DMS153 (cell line): ENCODE results near the gene AGBL4.

Experiments used
- DNase-seq: peaks from one replicate; lab custom pipeline; 2025; lab: John Stamatoyannopoulos, UW

The AGBL4 gene

DNA sequence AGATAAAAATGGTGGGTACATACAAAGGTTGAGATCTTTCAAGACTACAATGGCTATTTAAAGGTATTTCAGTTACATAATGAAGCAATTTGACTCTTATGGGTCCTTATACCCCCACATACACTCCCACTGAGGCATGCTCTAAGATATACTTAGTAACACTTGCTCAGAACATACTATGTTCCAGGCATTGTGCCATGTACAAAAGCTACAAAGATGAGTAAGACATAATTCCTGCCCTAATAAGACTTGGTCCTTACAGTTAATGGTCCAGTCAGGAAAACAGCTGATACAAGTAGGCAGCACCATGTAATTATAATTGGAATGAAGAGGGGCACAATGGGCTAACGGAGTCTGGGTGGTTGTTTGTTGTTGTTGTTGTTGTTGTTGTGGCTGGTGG lies 1080.4 kb downstream of the AGBL4 start:
- DNase-seq, result no peak

DNA sequence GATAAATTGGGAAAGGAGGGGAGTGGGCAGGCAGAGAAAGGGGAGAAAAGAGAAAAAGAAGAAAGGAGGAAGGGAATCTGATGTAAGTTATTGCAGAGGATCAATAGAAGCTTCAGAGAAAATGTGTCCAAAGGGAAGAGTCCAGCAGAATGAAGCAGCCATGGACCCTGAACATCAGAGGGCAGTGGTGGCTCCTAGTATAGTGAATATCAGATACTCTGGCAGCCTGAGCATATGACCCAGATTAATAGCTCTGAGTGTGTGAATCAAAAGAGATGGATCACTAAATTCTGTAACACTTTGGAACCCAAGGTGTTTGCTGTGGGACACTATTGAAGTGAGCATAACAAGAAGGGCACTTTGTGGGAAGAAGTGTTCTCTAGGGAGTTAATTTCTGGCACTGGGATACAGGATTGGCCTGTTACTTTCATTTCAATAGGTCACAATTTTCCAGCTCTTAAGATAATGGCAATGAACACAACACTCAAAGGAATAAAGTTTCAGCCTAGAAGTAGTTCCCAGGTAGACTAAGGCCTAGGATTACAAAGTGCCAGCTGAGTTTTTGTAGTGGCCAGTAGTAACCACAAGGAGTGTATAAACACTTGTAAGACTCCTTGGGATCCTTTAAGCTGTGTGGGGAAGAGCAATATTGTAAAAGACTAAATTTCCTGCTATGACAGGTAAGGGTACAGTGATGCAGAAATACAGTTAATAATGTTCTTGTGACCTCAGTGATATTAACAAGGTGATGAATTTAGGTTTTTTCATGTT lies 1082.6 kb downstream of the AGBL4 start:
- no peak for DNase-seq

DNA sequence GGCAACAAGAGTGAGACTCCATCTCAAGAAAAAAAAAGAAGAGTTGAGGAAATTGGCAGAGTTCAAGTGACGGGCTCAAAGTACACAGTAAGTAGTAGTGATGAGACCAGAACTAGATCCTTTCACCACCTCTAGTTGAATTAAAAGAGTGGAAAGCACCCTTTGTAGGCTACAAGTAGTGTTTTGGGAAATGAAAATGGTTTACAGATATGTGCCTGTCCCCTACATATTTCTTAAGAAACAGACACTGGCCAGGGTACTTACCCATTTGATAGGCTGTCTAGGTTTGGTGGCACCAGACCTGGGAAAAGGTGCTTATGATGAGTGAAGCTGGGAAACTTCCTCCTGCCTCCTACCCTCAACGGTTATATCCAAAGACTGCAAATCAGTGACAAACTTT lies 1083.4 kb downstream of the AGBL4 start:
- no peak for DNase-seq

- DNase-seq, result no peak
Measured at GRCh38 chr1:48939828-48940227, 1083.9 kb downstream of the AGBL4 start.

DNA sequence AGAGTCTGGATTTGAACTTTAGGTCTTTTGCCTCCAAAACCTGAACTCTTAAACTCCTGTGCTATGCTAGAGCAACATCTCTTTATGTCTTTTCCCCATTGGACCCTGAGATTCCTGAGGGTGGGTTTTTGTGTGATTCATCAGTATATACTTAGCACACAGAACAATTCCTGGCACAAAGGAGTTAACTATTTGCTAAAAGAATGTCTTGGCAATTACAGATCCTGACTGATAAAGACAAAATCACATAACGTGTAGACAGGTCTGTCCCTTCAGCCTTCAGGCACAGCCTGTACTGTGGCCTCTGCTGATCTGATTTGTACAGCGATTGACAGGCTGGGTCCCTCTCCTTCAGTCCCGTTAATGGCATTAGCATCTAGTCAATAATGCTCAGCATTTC lies 1084.7 kb downstream of the AGBL4 start:
- DNase-seq, result no peak

DNA sequence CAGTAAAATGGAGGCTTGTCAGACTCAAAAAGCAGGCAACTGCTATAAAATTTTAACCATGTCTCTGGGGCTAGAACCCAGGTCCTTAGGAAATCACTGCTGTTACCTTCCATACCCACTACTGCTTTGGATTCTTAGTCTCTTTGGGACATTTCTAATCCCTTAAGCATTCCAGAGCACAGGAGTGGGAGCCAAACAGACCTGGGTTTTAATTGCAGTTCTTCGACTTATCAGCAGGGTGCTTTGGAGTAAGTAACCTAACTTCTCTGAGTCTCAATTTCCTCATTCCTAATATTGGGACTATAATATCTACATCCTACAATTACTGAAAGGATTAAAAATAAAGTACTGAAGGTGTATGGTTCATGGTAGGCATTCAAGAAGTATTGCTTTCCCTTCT lies 1086.0 kb downstream of the AGBL4 start:
- DNase-seq, result no peak

- DNase-seq, result no peak
Measured at GRCh38 chr1:48936436-48936835, 1087.3 kb downstream of the AGBL4 start.

DNA sequence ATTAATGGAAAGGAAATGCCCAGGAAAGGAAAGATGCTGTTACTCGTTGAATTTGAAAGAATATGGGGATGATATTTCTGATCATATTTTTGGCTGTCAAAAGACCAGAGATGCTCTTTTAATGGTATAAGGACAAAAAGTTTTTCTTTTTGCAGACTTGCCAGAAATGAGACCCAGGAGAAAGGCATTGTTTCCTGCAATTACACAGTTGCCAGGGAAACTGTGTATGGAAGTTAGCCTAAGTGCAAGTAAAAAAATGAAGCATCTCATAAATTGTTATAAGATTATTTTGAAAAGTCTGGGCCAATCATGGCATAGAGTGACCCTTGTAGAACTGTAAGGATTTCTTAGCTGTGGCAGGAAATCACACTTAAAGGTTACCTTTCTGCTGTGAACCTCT lies 1091.4 kb downstream of the AGBL4 start:
- no peak for DNase-seq

GRCh38 chr1:48931506-48932192 lies 1092.1 kb downstream of the AGBL4 start:
- DNase-seq, result peak; percentile 31

DNA sequence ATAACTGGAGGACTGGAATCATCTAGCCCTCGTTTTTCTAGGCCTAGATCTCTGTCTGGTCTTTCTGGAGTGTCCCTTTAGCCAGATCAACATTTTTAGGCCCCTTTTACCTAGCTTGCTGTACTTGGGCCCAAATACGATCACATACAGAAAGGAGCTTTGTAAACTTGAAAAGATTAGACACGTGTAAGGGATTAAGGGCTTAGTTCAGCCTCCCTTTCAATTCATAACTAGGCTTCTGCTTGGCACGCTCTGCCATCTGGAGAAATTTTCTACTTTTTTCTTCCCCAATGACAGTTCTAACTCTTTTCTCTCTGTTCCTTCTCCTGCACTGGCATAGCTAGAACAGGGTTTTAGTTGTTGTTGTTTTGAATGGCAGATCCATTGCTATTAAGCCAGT lies 1093.7 kb downstream of the AGBL4 start:
- no peak for DNase-seq

- DNase-seq, result no peak
Measured at GRCh38 chr1:48924099-48924498, 1099.7 kb downstream of the AGBL4 start.

DNA sequence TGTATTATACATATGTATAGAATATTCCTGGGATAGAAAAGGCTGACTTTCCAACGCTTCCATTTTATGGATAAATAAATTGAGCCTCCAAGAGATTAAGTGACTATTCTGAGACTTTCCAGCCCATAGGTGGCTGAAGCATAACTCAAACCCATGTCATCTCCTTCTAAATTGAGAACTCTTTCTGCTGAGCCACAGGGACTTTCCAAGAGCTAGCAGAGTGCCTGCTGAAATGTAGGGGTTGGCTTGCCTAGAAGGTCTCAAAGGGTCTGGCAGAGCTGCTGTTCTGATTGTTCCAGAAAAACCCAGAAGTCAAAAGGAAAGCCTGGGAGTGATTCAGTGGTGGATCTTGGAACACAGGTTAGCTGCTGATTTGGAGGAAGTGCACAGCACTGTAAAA lies 1100.6 kb downstream of the AGBL4 start:
- no peak for DNase-seq

- DNase-seq, result no peak
Measured at GRCh38 chr1:48920851-48921250, 1102.9 kb downstream of the AGBL4 start.

DNA sequence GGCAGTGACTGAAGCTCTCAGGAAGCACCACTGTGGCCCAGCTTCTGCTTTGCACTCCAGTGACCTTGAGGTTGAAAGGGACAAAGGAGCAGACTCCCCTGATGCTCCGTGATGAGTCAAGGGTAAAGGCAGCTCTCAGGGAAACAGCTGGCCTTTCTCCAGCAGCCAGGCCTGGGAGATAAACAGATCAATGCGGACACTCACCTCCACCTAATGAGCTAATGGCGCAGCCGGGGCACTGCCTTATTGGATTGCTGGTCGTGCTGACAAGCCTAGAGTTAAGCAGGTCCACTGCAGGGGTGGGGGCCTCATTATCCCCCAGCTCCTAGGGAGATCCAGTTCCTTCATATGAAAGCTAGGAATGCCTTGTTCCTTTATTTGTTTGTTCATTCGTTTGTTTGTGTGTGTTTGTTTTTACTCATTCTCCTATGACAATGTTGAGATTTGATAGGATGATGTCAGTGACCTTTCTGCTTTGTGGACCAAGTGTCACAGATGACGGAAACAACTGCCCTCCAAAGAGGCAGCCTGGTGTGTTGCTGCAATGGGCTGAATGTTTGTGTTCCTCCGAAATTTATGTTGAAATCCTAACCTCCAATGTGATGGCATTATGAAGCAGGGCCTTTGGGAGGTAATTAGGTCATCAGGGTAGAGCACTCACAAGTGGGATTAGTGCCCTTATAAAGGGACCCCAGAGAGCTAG lies 1105.7 kb downstream of the AGBL4 start:
- peak; percentile 84 for DNase-seq

DNA sequence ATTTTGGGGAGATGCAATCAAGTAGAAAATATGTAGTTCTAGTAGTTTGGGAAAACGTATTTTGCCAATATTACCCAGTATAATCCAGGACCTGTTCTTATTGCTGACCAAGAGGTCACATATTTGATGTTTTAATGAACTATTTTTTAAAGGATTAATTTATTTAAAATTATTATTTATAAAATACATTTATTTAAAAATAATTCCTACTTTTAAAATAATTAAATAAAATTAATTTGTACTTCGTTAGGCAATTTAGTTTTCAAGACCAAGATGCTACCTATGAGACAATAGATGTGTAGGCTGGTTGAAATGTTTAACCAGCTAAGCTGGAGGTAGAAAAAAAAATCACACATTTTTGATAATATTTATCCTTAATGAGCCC lies 1106.7 kb downstream of the AGBL4 start:
- no peak for DNase-seq

DNA sequence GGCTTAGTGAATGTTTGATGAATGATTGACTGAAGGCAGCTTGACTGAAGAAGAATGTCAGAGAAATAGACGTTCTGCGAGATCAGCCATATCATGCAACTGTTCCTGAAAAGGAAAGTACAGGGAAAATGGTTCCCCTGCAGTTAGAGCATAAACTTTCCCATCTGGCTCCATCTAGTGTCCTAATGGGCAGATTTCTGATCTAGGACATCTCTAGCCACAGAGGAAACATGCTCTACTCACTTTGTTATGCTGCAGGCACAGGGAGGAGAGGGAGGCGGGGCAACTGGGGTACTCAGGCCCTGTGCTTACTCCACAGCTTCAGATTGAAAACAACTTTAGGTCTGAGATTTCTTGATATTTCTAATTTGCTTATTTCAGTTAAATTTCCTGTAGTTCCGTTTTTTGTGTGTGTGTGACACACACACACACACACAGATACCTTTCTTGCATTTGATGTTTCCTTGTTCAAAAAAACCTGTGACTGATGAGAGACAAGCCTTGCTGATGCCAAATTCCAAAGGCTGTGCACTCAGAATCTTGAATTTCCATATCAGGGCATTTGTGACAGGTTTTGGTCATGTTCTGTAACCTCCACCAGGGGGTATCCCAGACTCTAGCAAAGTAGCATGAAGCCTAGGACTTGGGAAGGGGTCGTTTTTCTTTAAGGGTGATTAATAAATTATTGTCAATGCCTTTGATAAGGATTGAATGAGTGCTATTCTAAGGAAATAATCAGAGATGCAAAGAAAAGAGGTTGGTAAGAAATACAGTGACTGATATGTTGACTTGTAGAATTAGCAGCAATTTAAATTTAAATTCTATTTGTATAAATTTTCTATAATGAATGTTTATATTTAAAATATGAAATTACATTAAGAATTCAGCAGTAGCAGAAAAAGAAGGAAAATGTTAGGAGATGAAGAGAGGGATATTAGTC lies 1107.4 kb downstream of the AGBL4 start:
- peak; percentile 76 for DNase-seq

- no peak for DNase-seq
Measured at GRCh38 chr1:48908606-48909005, 1115.1 kb downstream of the AGBL4 start.

DNA sequence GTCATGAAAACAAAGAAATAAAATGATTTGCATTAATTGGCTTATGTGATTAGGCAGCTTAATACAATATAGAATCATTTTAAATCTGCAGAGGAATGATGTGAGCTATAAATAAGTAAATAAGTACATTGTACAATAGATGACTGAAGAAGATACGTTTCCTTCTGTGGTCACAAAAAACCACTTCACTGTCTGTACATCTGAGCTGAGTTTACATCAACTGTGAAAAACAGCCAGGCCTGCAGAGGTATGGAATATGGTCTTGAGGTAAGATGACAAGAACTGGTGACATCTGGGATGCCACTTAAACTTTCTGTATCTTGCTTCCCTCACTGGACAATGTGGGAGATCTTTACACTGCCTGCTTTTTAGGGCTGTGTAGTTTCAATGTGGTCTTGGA lies 1117.0 kb downstream of the AGBL4 start:
- no peak for DNase-seq

DNA sequence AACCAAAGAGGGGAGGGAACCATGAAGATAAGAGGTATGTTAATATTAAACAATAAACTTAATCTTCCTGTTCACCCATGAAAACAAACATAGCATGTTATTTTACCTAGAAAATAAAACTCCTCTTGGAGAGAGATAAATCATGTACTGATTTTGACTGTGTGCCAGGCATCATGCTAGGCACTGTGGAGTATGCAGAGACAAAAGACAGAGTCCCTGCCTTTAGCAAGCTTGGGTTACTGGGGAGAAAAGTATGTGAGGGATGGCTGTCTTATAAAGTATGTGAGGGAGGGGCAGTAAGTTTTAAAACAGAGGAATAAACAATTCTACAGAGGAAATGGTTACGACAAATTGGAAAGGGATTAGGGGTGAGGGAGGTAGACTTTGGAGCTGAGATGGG lies 1117.6 kb downstream of the AGBL4 start:
- no peak for DNase-seq

DNA sequence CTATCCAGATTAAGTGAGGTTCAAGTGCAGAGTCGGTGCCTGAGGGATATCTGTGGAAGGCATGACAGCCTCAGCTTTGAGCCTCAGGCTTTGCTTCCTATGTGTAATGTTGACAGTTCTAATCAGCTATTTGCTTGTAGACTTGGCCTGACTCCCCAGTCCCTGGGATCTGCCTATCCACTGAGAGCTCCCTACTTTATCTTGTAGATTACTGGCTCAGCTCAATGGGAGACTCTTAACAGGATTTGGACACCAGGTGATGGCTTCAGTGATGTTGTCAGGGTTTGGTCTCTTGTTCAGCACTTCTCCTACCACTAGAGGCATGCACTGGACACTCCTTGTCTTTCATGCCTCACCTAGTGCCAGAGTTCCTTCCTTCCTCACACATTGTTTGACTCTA lies 1120.5 kb downstream of the AGBL4 start:
- DNase-seq, result no peak

DNA sequence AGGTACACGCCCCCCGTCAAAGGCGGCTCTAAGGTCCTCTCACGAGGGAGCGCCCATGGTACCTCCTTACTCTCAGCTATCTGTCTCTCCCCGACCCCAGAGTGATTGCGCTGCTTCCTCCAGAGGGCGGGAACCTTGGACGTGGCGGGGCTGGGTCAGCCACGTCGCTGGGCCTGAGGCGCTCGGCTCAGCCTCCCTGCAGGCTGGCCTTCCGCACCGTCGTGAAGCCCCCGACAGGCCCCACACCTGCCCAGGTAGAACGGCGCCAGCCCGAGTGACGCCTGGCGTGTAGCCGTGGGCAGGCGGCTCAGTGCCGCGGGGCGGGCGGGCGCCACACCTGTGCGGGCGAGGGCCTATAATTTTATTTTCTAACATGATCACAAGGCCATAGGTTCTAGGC lies 1124.9 kb downstream of the AGBL4 start:
- no peak for DNase-seq

- no peak for DNase-seq
Measured at GRCh38 chr1:48889615-48890014, 1134.1 kb downstream of the AGBL4 start.
